Limb (tissue), 2 donors: ENCODE data around the gene TCTA.

Source experiments
- DNase-seq, 2 donors: peaks; one replicate each; pipeline ENCODE4 v3.0.0-alpha.2; 2016; ENCODE audit errors: extremely low spot score in 2 of 2

The TCTA gene

DNA sequence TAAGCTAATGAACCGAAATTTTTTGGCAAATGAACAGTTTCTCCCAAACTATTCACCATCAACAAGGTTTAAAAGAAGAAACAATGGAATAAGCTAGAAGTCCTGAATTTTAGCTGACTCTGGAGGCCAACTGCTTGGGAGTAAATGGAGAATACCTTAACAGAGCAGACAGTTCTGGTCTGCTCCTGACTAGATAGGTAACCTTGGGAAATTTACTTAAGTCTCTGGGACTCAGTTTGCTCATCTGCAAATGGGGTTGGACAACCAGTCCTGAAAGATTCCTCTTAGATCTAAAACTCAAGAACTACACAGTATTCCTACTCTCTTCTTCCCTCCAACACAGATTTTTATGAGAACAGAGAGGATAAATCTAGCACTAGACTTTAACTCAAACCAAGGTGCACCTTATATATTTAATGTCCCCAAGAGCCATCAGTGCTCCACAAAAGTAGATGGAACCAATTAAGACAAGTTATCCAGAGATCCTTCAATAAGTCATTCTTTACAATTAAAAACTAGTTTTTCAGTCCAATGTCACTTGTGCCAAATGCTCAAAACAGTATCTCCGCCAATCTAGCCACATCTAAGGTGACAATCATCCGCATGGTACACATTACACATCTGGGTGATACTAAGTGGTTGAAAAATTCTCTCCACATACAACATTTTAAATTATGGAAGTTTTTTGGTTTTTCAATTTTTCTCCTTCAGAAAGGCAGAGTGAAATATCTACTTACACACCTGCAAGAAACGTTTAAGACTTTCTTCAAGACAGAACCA, 2.0 kb upstream of the TCTA start:
- no peak for DNase-seq

DNA sequence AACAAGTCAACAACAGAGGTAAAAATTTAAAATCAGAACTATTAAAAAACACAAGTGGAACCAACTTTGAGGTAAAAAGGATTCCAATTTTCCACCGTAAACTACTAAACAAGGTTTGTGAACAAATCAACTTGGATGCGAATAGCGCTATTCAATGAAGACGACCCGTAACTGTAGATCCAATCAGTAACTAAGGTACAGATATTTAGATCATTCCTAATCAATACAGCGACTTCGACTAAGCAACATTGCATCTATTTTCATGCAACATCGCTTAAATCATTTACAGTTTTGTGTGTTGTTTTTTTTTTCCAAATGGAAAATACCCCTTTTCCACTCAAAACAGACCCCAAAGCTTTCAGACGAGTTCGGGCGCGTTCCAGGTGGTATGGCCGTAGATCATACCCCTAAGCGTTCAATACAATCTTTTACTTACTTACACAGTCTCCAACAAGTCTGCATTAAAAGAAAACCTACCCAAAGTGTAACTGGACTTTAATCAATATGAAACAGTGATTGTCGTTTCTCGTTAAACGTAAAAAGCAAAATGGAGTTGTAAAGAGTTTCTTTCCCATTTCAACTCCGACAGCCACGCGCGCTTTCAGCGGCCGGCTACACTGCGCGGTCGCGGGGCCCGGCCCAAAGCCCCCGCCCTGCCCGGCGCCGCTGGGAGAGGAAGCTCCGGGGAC, 1.2 kb upstream of the TCTA start:
- no peak for DNase-seq

DNA sequence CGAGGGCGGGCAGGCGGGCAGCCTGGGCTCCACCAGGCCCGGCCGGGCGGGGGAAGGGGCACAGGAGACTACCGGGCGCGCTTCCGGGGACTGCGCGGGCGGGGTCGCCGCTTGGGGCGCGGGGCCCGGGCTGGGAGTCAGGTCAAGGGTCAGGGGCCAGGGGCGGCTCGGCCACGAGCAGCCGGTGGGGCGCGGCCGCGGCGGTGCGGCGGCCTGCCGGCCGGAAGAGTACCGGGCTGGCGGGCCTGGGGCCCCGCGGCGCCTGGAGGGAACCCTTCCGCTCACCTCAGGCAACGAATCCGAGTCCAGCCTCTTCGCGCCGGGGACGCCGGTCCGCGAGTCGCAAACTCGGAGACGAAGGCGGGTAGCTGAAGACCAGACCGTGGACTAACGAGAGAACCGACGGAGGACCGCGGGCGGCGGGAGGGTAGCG, 672 bp upstream of the TCTA start:
- DNase-seq, result no peak

DNA sequence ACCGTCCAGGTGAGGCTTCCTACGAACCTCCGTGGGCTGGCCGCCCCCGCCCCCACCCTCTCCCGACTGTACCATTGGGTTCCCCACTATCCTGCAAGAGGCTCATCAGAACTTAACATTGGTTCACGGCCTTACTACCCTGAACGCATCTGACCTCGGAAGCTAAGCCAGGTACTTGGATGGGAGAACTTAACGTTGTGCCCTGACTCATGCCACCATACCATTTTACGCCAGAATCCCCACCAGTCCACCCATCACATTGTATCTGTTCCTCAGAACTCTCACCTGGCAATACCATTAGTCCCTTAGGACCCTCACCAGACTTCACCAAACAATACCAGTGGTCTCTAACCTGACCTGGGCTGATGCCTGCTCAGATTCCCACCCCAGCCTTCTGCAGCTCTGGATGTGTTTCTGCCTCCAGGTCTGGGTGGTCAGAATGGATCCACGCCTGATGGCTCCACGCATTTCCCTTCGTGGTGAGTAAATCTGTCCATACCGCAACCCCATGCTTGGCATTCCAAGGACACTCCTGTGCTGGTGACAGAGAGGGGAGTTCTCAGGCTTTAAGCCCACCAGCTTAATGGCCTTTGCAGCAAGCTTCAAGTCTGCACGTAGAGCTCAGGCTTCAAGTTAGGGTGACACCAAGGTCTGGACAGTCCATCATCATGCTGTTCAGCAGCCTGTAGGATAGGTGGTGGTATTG, 562 bp downstream of the TCTA start:
- no peak for DNase-seq

DNA sequence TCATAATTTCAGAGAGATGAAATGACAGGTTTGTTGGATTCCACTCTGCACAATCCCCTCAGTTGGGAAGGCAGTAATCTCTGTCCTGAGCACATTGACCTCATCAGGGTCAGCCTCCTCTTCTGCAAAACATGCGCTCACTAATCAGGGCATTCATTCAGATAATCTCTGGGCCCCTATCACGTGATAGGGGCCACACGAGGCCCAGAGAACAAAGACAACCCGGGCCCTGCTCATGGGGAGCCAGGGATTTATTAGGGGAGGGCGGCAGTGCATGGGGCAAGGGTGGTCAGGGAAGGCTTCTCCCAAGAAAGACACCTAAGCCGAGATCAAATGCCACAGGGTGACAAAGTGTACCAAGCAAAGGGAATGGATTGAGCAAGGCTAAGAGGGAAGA, 1.1 kb downstream of the TCTA start:
- DNase-seq, result no peak

DNA sequence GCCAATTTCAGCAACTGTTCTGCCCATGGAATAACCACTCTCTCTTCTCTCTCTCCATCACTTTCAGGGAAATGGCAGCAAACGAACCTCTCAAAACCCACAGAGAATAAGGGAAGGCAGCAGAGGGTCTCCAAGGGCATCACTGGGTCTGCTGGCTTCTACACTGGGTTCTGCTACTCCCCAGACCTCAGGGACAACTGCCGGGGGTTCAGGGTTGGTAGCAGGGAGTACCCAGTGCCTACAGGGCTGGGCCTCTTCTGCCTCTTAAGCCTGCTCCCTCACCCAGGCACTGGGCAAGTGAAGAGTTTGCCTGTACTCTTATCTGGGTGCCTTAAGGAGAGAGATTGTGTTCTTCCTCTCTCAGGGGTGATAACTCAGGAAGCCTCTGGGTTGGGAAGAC, 2.5 kb downstream of the TCTA start:
- no peak for DNase-seq

DNA sequence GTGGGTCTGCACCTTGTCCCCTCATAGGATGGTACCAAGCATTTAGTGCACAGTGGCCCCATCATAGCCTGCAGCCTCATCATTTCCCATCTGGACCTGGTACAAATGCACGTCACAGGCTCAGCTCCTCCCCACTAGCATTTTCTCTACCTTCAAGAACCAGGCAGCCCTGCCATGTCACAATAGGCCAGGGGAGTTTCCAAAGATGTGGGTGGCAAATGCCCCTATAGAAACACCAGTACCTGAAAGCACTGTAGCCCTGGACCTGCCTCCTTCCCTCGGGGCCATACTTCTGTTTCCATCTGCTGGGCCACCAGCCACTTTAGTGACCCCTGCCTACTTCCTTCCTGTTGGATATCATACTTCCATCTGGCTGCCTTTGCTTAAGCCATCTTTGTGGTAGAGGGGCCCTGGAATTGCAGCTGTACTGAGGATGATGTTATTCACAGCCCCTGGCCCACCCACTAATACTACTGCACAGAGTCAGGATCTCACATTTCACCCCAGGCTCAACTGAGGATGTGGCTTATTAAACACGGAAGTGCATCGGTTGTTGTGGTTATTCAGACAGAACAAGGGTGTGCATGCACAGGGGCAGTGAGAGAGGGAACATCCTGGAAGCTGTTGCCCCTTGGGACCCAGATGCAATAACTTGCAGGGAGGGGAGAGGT, 3.8 kb downstream of the TCTA start:
- no peak for DNase-seq

DNA sequence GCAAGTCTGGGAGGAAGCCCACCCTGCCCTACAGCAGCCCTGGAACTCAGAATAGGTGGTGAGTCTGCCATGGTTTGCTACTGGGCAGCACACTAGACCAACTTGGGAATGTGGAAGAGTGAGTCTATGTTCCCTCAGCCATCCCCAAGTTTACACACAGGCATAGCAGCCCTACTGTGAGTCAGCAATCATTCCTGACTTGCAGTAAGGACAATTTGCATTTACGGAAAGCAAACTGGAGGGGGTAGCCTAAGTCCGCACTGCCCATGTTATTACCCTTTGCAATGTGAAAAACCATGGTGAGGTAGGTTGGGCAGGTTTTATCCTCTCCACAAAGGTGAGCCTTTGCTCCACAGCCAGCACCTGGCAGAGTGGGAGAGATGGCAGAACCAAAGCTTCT, 4.6 kb downstream of the TCTA start:
- DNase-seq, result no peak

DNA sequence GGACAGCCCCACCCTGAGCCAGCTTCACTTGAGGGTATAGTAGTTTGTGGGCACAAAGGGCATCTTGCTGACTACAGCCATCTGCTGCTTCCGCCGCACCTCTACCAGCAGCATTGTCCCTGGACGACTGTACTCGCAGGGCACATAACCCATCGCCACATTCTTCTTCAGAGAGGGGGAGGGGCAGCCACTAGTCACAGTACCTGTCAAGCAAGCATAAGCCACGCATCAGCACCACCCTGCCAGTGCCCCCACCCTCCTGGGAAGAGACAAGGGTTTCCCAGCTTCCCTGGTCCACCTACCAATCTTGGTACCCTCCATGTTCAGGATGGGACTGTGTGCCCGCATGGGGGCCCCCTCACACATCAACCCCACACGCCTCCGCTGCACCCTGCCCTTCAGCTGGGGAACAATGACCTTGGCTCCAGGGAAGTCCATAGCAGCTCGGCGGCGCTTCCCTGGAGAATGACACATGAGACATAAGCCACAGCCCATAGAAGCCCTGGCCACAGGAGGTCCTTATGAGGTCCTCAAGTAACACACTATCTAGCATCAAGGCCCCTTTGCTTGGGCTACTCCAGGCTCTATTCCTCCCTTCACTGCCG, 5.4 kb downstream of the TCTA start:
- no peak for DNase-seq

DNA sequence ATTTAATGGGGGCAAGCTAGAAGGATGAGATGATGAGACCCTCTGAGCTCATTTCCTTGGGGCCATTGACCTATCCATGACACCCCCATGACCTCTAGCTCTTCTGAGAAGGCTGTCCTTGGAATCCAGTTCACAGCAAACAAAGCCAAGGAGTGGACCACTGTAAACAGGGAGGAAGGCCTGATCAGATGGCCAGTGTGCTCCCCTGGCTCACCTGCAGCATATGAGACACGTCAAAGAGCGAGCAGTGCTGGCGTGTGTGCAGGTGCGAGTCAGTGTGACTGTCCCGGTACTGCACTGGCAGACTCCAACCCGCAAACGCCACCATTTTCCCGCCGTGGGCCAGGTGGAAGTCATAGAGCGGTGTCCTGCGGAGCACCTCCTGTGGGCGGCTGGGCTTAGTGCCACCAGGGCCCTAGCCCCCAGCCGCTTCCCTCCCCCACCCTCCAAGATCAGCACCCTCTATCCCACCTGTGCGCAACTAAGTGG, 9.7 kb downstream of the TCTA start:
- DNase-seq, result no peak

DNA sequence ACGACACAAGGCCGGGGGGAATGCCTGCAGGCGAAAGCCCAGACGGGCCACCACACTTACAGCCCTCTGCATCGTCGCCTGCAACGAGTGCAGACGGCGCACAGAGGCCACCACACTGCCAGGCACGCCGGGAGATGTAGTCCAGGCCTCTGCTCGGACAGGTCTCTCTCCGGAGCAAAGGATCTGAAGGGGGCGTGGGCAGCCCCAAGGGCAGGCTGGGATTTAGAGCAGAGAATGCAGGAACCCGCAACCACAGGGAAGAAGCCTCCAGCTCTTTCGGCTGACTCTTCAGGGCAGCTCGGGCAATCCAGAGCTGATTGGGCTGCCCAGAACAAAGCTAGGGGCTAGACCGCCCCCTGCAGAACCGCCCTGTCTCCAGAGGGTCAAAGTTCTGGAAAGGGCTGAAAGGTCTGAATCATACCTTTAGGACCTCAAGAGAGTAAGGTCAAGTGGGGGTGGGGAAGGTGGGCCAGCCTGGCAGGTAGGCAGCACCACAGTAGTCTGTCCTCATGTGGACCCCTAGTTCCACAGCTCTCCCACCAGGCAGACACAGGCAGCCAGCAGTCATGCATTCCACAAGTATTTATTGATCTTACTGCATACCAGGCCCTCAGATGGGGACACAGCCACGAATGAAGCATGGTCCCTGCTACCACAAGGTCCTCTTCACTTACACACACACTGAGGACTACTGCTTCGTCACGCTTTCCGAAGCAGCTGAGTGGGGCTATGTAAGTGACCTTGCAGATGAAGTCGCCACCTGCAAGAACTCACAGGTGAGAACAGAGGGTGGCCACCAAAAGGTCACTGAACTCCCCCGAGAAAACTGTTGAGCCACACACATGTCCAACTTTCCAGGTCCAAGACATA, 10.4 kb downstream of the TCTA start, which contains the start of gene AMT:
TSS of gene AMT (minus strand) at position 95 of the 870 bp plus-strand sequence. CDS start at position 72, 23 bp downstream.
- peak; percentile 32 to 65 for DNase-seq

DNA sequence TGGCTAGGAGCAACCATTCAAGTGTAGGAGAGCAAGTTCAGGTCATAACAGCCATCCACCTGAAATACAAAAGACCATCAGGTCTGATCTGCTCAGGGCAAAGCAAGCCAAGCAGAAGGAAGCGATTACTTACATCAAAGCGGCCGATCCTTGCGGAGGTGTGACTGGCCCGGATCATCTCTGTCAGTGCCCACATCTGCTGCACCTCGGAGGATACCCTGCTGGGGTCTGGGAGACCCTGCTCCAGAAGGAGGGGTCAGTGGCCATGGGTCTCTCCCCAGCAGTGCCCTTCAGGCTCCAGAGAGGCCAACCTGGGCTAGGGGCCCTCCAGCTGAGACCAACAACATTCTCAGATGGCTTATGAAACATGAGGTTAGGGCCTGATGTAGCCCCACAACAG, 12.6 kb downstream of the TCTA start:
- DNase-seq, result no peak

DNA sequence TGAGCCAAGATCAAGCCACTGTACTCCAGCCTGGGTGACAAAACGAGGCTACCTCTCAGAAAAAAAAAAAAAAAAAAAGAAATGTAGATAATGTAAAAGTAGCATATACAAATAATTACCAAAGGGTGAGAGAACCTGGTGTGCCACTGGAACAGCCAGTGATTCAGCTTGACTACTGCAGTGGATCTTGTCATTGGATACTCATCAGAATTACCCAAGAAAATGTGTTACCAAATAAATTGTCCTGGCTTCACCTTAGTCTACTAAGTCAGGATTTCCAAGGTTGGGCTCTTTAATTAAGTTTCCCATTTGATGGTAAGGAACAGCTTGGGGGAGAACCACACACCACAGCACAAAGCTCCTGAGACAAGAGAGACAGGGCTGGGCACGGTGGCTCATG, 15.4 kb downstream of the TCTA start:
- DNase-seq, result no peak

DNA sequence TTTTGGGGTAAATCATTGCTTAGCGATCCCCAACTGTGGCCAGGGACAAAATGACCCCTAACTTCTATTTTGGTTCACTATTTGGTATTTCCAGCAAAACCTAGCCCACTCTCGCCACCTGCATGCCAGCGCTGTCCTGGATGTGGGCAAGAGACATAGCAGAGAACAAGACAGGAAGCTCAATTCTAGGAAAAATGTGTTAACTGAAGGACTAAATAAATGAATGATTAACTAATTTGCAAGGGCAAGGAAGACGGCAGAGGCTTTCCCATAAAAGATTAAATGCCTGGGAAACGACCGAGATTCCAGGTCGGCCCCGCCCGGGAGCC, 16.5 kb downstream of the TCTA start:
- no peak for DNase-seq

DNA sequence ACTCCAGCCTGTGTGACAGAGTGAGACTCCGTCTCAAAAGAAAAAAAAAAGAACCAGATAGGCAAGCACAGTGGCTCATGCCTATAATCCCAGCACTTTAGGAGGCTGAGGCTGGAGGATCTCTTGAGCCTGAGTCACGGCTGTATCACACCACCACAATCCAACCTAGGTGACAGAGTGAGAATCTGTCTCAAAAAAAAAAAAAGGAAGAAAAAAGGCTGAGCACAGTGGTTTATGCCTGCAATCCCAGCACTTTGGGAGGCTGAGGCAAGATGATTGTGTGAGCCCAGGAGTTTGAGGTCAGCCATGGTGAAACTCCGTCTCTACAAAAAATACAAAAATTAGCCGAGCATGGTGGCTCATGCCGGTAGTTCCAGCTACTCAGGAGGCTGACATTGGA, 22.5 kb downstream of the TCTA start:
- DNase-seq, result no peak

DNA sequence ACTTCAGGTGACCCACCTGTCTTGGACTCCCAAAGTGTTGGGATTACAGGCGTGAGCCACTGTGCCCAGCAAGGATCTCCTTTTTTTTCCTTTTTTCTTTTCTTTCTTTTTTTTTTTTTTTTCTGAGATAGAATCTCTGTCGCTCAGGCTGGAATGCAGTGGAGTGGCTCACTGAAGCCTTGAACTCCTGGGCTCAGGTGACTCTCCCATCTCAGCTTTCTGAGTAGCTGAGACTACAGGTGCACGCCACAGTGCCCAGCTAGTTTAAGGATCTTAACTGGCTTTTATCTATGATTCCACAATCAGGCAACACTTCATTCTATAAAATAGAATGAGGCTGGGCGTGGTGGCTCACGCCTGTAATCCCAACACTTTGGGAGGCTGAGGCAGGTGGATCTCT, 33.2 kb downstream of the TCTA start:
- no peak for DNase-seq

DNA sequence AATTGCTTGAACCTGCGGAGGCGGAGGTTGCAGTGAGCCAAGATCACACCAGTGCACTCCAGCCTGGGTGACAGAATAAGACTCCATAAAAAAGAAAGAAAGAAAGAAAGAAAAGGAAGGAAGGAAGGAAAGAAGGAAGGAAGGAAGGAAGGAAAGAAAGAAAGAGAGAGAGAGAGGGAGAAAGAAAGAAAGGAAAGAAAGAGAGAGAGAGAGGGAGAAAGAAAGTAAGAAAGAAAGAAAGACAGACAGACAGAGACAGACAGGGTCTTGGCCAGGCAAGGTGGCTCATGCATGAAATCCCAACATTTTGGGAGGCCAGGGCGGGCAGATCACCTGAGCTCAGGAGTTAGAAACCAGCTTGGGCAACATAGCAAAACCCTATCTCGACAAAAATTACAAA, 41.4 kb downstream of the TCTA start:
- no peak for DNase-seq

DNA sequence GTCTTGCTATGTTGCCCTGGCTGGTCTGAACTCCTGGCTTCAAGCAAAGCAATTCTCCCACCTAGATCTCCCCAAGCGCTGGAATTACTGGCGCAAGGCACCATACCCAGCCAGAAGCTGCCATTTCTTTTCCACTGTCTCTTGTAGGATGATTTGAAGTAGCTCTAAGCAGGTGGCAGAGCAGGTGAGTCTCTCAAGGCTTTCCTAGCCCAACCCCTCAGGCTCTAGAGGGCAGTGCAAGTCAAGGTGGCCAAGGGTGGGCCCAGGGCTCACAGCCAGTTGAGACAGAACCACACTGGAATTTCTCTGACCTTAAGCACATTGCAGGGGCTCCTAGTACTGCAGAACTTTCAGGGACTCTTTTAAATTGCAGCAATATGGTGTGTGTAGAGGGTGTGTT, 42.2 kb downstream of the TCTA start:
- no peak for DNase-seq

DNA sequence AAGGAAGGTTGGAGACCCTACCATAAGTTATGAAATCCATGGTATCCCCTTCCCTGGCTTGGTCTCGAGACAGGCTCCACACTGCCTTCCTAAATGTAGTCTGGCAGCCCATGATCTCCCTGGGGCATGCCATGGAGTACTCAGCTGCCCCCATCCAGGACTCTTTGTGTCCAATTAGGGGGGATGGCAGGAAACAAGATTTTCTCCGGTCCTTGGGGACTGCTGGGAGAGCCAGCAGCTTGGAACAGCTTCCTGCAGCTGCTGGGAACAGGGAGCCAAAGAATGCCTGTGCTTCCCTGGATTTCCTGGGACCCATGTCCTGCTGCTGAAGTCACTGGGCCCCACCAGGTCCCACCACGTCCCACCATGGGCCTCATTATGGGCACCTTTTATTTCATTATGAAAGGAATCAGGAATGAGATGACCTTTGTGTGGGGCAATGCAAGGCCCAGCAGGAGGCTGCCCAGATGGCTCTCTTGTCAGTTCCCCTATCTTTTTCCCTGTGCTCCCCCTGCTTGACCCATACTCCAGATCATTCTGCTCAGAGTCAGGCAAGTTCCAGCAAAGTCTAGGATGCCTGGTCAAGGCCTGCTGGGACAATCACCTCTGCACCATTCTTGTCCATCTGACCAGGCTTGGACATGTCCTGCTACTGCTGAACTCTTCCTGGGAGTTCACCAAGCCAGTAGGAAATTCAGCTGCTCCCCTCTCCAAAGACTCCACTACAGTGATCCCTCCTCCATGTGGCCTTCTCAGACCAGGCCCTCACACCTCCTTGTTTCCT, 42.9 kb downstream of the TCTA start:
- DNase-seq, result peak; percentile 19 to 32

DNA sequence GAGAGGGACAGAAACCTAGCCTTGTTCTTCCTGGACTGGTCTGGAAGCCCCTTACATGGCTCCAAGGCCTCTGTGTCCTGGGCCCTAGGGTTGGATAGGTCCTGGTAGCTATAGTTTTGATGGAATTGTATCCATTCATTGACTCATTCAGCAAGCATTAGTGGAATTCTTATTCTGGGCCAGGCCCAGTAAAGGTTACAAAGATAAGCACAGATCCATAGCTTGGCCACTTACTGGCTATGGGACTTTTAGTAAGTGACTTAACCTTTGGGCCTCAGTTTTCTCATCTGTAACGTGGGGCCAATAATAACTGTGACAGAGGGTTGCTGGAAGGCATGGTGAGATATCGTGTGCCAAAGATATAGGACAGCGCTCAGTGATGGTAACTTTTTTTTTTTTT, 44.2 kb downstream of the TCTA start:
- no peak for DNase-seq
